HEK293 (cell line): ENCODE data around the gene INSYN1.

Experiments
- GLI4 ChIP-seq: fragments of 450-650 bp; formaldehyde crosslinking; IDR thresholded peaks from 2 replicates; pipeline ENCODE4 v1.5.1; 2016; ENCODE audit warnings: missing biosample characterization, missing genetic modification characterization
- IKZF3 ChIP-seq: fragments of 450-650 bp; IDR thresholded peaks from 2 replicates; pipeline ENCODE4 v1.5.0; 2018; ENCODE audit warnings: missing biosample characterization, mild to moderate bottlenecking, missing genetic modification characterization, moderate library complexity
- KLF1 ChIP-seq: fragments of 450-650 bp; formaldehyde crosslinking; IDR thresholded peaks from 2 replicates; pipeline ENCODE4 v1.5.1; 2016; ENCODE audit warnings: missing biosample characterization, missing genetic modification characterization
- REST ChIP-seq: fragments of 450-650 bp; formaldehyde crosslinking; IDR thresholded peaks from 2 replicates; pipeline ENCODE4 v1.5.1; 2016; ENCODE audit warnings: missing biosample characterization, missing genetic modification characterization
- TCF7L2 ChIP-seq: IDR thresholded peaks from 2 replicates; pipeline ENCODE4 v1.6.1; 2011; ENCODE audit warnings: low read depth, mild to moderate bottlenecking, inconsistent platforms, low read length, moderate library complexity, borderline replicate concordance
- YY1 ChIP-seq: fragments of 450-650 bp; formaldehyde crosslinking; IDR thresholded peaks from 2 replicates; pipeline ENCODE4 v1.5.1; 2018; ENCODE audit warnings: missing biosample characterization, missing genetic modification characterization

GRCh38 chr15:73758461-73758860 is 5.3 kb upstream of the INSYN1 start:
- TF ChIP-seq KLF1 (no peak), GLI4 (no peak), IKZF3 (tag by site-specific recombination) (no peak), YY1 (tag by site-specific recombination) (no peak), REST (tag by site-specific recombination) (no peak), TCF7L2 (no peak)
